Dendritic cell treated with granulocyte-macrophage colony-stimulating factor and Interleukin-4, amounts not matched to agents 40 ng/mL and 50 ng/mL, for 4 days (primary cell): ENCODE measurements around the gene ZCCHC18.
A peak's percentile ranks its signal among the peaks of the same experiment; 100 is the strongest.
"Not testable (repeated sequence)": the region's sequence is repeated elsewhere in the genome, so short reads cannot be mapped to it uniquely, and the experiment has no call there.

ENCODE experiments used
- H3K27ac Mint-ChIP-seq: one replicate; pipeline ENCODE4 v1.8.0; 2022; ENCODE audit warnings: mild to moderate bottlenecking, mixed read lengths
- H3K27me3 Mint-ChIP-seq: one replicate; pipeline ENCODE4 v1.8.0; 2022; ENCODE audit warnings: mild to moderate bottlenecking, mixed read lengths
- H3K36me3 Mint-ChIP-seq: one replicate; pipeline ENCODE4 v1.8.0; 2022; ENCODE audit warnings: low read depth, mixed read lengths
- H3K4me1 Mint-ChIP-seq: one replicate; pipeline ENCODE4 v1.8.0; 2022; ENCODE audit warnings: low read depth, mixed read lengths
- H3K4me3 Mint-ChIP-seq: one replicate; pipeline ENCODE4 v1.8.0; 2022; ENCODE audit warnings: mild to moderate bottlenecking, moderate library complexity, mixed read lengths
- H3K9me3 Mint-ChIP-seq: one replicate; pipeline ENCODE4 v1.8.0; 2022; ENCODE audit warnings: mixed read lengths
- intact Hi-C: fragments of 100-400 bp; cut with micrococcal nuclease; formaldehyde crosslinking; loops from one replicate; pipeline ENCODE4 v1.15.0; 2022

The ZCCHC18 gene

DNA sequence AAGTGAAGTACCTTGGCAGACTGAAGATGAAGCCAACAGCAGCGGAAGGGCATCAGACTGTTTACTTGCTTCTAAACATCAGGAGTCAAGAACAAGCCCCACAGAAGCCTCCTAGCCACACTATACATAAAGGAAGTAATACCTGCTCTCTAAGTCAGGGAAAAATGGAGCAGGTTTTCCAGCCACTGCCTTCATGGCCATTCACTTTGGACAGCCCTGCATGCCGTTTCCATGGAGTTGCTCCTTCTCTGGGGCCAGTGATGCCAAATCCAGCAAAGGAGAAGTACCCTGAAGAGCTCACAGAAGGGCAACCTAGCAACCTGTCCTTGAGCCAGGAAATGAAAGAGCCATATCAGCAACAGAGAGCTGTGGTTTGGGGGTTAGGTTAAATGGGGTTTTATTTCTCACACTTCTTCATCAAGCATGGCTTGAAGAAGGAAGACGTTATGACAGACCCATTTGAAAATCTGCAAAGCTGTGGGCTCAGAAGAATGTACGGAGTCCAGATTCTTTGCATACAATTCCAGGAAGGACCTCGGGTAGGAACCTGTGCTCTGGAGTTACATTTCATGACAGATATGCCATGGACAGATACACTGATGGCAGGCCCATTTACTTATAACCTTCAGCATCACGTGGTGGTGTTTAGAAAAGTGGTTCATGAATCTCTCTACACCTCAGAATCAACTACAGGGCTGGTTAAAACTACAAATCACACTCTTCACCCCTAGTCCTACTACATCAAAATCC is 1.7 kb upstream of the ZCCHC18 start:
- H3K4me3 Mint-ChIP-seq, H3K27ac Mint-ChIP-seq, intact Hi-C loops, H3K9me3 Mint-ChIP-seq, H3K36me3 Mint-ChIP-seq: not testable (repeated sequence)
- peaks cover 10% of the 10 kb centered on the region for H3K4me1 Mint-ChIP-seq
- peaks cover 40% of the 10 kb centered on the region for H3K27me3 Mint-ChIP-seq

DNA sequence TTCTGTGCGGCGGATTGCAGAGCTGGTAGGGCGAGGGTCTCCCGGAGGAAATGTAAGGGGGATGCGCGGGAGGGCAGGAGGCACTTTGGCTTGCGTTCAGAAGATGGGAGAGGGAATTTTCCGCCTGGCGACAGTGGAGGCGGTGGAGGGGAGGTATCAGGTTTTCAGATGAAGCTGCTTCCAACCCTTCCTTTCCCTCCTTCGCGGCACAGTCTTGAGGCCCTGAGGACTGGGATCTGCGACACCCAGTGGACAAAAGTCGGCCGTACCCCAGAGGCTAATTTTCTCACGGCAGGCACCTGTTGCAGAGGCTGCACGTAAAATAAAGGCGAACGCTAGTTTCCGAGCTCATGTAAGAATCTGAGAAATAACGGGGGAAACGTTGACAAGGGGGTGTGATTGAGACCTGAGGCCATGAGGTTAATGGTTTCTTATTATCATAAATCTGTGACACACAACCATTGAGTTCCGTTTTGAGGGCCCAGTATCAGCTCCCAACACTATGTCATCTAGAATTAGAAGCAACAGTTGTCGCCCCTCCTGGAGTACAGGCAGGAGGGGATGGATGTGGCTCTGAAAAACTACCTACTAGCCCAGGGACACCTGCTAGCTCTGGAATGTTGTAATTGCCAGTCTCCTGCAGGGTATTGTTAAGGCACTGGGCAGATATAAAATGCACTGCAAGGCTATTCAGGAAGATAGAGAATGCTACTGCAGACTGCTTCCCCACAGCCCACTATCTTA is 1.1 kb downstream of the ZCCHC18 start:
- peaks cover 10% of the 10 kb centered on the region for H3K4me1 Mint-ChIP-seq
- H3K4me3 Mint-ChIP-seq: peak overlapping the region; percentile 86
- intact Hi-C loops: no loop called here
- peaks cover 41% of the 10 kb centered on the region for H3K27me3 Mint-ChIP-seq
- H3K9me3 Mint-ChIP-seq: no peaks in the 10 kb centered on the region
- H3K36me3 Mint-ChIP-seq: no peaks in the 10 kb centered on the region
- peak overlapping the region; percentile 56 for H3K27ac Mint-ChIP-seq

DNA sequence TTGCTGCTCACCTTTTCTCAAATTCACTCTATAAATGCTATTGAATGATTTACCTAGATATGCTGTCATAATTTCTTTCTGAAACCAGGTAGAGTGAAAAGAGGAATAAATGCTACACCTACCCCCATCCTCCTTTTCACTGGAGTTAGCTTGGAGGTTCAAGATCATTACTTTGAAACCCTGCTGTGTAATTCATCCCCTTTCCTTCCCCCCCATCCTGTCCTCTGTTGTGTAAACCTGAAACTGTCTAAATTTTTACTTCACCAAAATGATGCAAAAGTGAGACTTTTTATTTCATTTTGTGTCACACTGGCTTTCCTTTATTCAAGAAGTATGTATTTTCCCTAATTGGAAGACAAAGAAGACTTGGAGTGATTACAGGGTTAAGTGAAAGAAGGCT is 5.4 kb downstream of the ZCCHC18 start:
- no peak overlapping the region for H3K4me3 Mint-ChIP-seq
- peaks cover 20% of the 10 kb centered on the region for H3K27me3 Mint-ChIP-seq
- no peak overlapping the region for H3K27ac Mint-ChIP-seq
- intact Hi-C loops: no loop called here
- peaks cover 6% of the 10 kb centered on the region for H3K4me1 Mint-ChIP-seq
- no peaks in the 10 kb centered on the region for H3K36me3 Mint-ChIP-seq
- H3K9me3 Mint-ChIP-seq: no peaks in the 10 kb centered on the region

DNA sequence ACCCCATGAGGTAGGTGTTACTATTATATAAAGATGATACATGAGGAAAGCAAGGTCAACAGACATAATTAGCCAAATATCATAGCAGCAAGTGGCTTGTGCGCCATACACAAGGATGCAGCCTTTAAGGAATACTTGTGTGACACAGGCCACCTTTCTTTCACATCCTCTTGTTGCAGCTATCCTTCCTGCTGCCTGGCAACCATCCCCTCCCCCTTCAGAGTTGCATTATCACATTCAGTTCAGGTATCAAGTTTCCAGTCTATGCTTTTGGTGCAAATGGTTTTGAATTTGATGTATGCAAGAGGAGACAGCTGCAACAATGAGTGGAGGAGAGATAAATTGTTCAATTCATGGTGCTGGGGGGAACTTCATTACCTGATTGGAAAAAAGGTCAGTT is 6.4 kb downstream of the ZCCHC18 start:
- Mint-ChIP-seq H3K27me3 (peaks cover 11% of the 10 kb centered on the region), H3K9me3 (no peaks in the 10 kb centered on the region), H3K4me1 (no peaks in the 10 kb centered on the region), H3K4me3 (no peak overlapping the region), H3K36me3 (no peaks in the 10 kb centered on the region), H3K27ac (no peak overlapping the region)
- intact Hi-C loops: no loop called here

DNA sequence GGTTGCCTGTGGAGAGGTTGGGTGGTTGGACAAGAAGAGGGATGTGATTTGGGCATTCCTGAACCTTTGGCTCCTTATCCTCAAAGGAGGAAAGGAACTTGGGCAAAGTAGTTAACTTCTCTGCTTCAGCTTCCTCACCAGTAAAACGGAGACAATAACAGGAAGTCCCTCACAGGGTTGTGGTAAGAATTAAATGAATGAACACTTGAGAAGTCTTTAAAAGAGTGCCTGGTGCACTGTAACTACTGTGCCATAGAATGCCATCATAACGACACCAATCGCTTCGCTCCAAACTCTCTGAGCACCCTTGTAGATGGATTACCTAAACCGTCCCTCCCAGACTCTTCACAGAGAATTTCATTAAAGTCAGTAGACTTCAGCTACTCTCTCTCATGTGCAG is 10.5 kb downstream of the ZCCHC18 start:
- peaks cover 1% of the 10 kb centered on the region for H3K27me3 Mint-ChIP-seq
- no peaks in the 10 kb centered on the region for H3K9me3 Mint-ChIP-seq
- no peaks in the 10 kb centered on the region for H3K4me1 Mint-ChIP-seq
- intact Hi-C loops: no loop called here
- H3K4me3 Mint-ChIP-seq: no peak overlapping the region
- H3K36me3 Mint-ChIP-seq: peaks cover 8% of the 10 kb centered on the region
- H3K27ac Mint-ChIP-seq: no peak overlapping the region

DNA sequence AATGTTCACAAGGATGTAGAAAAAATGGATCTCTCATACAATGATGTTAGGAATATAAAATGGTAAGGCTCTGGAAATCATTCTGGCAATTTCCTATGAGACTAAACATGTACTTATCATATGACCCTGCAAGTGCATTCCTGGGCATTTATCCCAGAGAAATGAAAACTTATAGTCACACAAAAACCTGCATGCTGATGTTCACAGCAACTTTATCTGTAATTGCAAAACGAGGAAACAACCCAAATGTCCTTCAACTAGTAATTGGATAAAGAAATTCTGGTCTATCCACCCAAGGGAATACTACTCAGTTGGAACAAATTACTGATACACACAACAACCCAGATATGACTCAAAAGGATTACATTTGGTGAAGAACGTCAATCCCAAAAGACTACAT is 14.5 kb downstream of the ZCCHC18 start:
- Mint-ChIP-seq H3K27ac (no peak overlapping the region), H3K27me3 (no peaks in the 10 kb centered on the region), H3K4me3 (no peak overlapping the region), H3K36me3 (peaks cover 39% of the 10 kb centered on the region), H3K9me3 (no peaks in the 10 kb centered on the region), H3K4me1 (no peaks in the 10 kb centered on the region)
- intact Hi-C loops: no loop called here

DNA sequence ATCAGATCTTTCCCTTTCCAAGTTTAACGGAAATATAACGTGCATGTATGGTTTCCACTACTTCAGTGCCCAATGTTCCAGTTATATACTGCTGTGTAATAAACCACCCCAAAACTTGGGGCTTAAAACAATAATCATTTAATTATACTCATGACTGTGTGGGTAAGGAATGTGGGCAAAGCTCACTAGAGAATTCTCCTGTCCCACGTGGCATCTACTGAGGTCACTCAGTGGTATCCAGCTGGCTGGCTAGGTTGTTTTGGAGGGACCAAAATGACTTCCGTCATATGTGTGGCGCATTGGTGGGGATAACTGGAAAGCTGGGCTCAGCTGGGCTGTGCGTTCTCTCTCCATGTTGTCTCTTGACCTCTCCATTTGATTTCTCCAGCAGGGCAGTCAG is 18.5 kb downstream of the ZCCHC18 start:
- Mint-ChIP-seq H3K27me3 (no peaks in the 10 kb centered on the region), H3K4me3 (no peak overlapping the region), H3K27ac (no peak overlapping the region), H3K36me3 (peaks cover 40% of the 10 kb centered on the region), H3K4me1 (peaks cover 12% of the 10 kb centered on the region), H3K9me3 (no peaks in the 10 kb centered on the region)
- intact Hi-C loops: no loop called here

DNA sequence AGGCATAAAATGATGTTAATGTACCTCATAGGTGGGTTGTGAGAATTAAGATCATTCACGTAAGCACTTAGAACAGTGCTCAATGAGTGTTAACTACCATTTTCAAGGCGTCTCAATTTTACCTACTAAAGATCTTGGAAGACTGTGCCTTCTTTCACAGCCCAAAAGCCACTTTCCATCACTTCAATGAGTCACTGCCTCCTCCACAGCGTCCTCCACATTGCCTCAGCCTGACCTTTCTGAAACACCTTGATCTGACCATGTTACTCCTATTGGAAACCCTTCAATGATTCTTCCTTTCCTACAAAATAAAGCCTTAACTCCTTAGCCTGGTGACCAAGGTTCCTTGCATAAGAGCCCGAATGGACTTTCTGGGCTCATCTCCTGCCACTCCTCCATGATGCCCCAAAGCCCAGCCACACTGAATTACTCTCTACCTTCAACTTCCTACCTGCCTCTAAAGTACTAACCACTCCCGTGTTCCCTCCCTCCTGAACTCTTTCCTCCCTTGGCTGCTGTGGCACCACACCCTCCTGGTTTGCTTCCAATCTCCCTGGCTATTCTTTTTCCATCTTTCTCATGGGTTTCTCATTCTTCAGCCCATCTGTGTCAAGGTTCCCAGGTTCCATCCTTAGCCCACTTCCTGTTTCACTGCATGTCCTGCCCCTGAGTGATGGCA is 22.4 kb downstream of the ZCCHC18 start:
- Mint-ChIP-seq H3K27me3 (no peaks in the 10 kb centered on the region), H3K9me3 (no peaks in the 10 kb centered on the region), H3K4me1 (peaks cover 12% of the 10 kb centered on the region), H3K36me3 (peaks cover 37% of the 10 kb centered on the region), H3K4me3 (no peak overlapping the region), H3K27ac (no peak overlapping the region)
- intact Hi-C loops: no loop called here

DNA sequence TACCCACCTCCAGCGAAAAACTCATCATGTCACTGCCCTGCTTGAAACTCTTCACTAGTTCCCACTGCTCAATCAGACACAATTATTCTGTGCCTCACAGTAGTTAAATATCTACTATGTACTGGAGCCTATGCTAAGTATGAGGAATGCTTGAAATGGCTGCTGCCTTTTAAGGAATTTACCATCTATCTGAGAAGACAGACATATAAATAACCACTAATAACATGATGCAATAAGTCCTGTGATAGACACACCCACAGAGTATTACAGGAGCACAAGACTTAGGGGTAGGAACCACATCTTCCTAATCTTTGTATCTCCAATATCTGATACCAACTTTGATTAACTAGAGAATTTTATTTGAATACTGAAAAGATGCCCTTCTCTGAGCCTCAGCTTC is 23.4 kb downstream of the ZCCHC18 start:
- no peak overlapping the region for H3K4me3 Mint-ChIP-seq

DNA sequence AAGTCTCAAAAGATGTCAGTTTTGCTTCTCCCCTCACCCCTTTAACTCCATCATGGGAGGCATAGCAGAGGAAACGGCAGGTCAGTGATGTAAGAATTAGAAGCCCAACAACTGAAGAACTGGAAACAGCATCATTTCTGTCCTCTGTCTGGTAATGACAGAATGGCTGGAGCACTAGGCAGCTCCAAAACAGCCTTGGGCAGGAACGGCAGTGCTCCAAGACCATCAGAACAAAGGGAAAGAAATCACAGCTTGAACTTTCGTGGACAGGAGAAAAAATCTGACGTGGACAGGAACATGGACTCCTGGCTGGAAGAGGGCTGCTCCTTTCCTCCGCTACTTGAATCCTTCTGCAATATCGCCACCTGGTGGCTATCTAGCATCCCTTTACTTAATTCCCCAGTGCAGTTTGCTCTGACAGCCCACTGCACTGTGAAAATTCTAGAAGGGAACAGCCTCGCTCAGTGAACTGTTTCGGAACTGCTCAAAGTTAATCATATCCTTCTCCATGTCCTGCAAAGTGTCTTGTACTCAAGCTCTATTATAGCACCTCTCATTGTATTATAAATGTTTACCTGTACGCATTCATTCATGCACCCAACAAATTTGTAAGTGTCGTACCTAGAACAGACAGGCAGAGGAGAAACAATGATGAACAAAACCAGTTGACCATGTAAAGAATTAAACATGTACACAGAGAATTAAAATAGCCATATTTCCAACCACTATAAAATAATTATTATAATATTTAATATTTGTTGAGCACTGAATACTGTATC is 24.1 kb downstream of the ZCCHC18 start:
- H3K9me3 Mint-ChIP-seq: no peaks in the 10 kb centered on the region
- H3K36me3 Mint-ChIP-seq: peaks cover 21% of the 10 kb centered on the region
- peaks cover 12% of the 10 kb centered on the region for H3K4me1 Mint-ChIP-seq
- intact Hi-C loops: loop anchor here (2.0 kb wide), 2 partner anchors 38 to 292 kb away; no protein-coding TSS in a partner anchor
- no peaks in the 10 kb centered on the region for H3K27me3 Mint-ChIP-seq
- no peak overlapping the region for H3K27ac Mint-ChIP-seq
- peak overlapping the region; percentile 4 for H3K4me3 Mint-ChIP-seq

More for the DNA sequence above, 23.4 kb downstream of the ZCCHC18 start:
- no peak overlapping the region for H3K27ac Mint-ChIP-seq
- H3K4me1 Mint-ChIP-seq: peaks cover 12% of the 10 kb centered on the region
- intact Hi-C loops: loop anchor here (2.0 kb wide), 2 partner anchors 37 to 291 kb away; no protein-coding TSS in a partner anchor
- no peaks in the 10 kb centered on the region for H3K27me3 Mint-ChIP-seq
- peaks cover 29% of the 10 kb centered on the region for H3K36me3 Mint-ChIP-seq
- H3K9me3 Mint-ChIP-seq: no peaks in the 10 kb centered on the region

DNA sequence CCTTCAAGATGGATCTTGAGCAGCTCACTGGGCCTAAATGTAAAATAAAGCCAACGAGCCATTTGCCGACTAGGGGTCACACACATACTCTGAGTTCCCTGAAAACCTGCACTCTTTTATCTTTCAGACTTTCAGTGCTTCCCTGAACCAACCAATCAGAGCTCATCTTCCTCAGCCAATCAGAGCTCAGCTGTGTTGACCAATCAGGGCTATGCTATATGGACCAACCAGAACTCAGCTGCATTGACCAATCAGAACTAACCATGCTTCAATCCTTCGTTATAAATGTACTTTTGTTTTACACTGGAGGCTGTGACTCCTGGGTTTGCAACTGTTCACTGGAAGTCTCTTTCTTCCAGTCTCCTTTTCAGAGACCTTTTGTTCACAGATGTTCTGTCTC is 25.2 kb downstream of the ZCCHC18 start:
- Mint-ChIP-seq H3K27me3 (no peaks in the 10 kb centered on the region), H3K4me3 (no peak overlapping the region), H3K36me3 (peaks cover 17% of the 10 kb centered on the region), H3K27ac (no peak overlapping the region), H3K4me1 (peaks cover 12% of the 10 kb centered on the region), H3K9me3 (no peaks in the 10 kb centered on the region)
- intact Hi-C loops: loop anchor here (2.0 kb wide), 2 partner anchors 39 to 293 kb away; no protein-coding TSS in a partner anchor

DNA sequence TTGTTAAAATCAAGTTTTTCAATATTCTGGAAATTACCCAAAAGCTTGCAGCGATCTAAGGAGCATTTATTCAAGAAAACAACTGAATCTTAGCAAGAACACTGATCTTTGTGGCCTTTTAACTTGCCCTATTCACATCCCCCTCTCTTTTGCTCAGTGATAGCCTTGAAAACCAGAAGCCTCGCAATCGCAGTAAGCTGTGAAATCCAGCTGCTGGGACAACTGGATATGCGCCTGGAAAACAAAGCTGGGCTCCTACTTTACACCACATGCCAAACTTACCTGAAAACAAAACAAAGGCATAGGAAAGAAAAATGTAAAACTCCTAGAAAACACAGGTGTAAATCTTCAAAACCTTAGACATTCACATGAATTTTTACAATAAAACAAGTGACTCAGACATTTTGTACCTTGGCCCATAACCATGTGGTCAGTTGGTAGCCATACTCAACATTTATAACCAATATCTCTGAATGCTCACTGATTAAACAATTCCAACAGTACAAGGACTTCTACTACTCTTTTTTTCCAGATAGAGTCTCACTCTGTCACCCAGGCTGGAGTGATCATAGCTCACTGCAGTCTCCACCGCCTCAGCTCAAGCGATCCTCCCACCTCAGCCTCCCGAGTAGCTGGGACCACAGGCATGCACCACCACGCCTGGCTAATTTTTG is 28.9 kb downstream of the ZCCHC18 start:
- Mint-ChIP-seq H3K4me1 (peaks cover 14% of the 10 kb centered on the region), H3K9me3 (no peaks in the 10 kb centered on the region), H3K27ac (no peak overlapping the region), H3K36me3 (peaks cover 28% of the 10 kb centered on the region), H3K27me3 (no peaks in the 10 kb centered on the region), H3K4me3 (no peak overlapping the region)
- intact Hi-C loops: no loop called here

DNA sequence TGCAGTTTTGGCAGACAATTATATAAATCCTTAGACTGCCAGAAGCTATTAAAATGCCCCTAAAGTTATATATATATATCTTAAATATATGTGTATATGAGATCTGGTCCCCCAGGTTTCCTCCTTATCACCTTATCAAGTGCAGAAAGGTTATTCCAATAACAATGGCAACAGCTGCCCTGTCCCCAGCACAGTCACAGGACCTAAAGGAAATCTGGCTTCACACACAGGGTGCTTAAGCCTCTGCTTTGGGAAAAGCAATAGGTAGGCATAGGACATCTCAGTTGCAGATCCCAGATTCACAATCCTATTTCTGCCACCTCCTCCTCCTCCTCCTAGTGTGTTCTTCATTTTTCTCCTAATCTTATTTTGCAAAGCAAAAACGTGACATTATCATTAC is 38.7 kb downstream of the ZCCHC18 start:
- Mint-ChIP-seq H3K9me3 (no peaks in the 10 kb centered on the region), H3K27ac (no peak overlapping the region), H3K36me3 (peaks cover 13% of the 10 kb centered on the region)

More for the DNA sequence above, 38.7 kb downstream of the ZCCHC18 start:
- H3K4me3 Mint-ChIP-seq: no peak overlapping the region
- no peaks in the 10 kb centered on the region for H3K27me3 Mint-ChIP-seq
- H3K4me1 Mint-ChIP-seq: peaks cover 16% of the 10 kb centered on the region
- intact Hi-C loops: loop anchor here (10.0 kb wide), 1 partner anchor 466 kb away; the partner anchor contains the start of gene MORF4L2
